Stimulated activated CD8-positive, alpha-beta memory T cell treated with anti-CD3 and anti-CD28 coated beads, Interleukin-15, amount 100 ng/mL, for 1 hour (primary cell): ENCODE measurements around the gene PAK4.
"Not testable (repeated sequence)": the region's sequence is repeated elsewhere in the genome, so short reads cannot be mapped to it uniquely, and the experiment has no call there.

Source experiments
- DNase-seq: peaks from one replicate; pipeline ENCODE4 v3.0.0-alpha.2; 2020; ENCODE audit warnings: low read depth

The PAK4 gene

GRCh38 chr19:39207293-39207836, 81.8 kb downstream of the PAK4 start:
- DNase-seq = no peak

GRCh38 chr19:39208175-39208795, 82.7 kb downstream of the PAK4 start:
- no peak for DNase-seq

- DNase-seq = no peak
Observed at GRCh38 chr19:39209196-39209595, 83.6 kb downstream of the PAK4 start.

GRCh38 chr19:39211731-39212374, 86.3 kb downstream of the PAK4 start:
- no peak for DNase-seq

- peak; percentile 39 for DNase-seq
Observed at GRCh38 chr19:39212375-39212742, 86.8 kb downstream of the PAK4 start.

GRCh38 chr19:39215323-39215722, 89.7 kb downstream of the PAK4 start:
- not testable (repeated sequence) for DNase-seq

GRCh38 chr19:39217094-39217493, 91.5 kb downstream of the PAK4 start:
- no peak for DNase-seq

GRCh38 chr19:39218230-39219007, 92.8 kb downstream of the PAK4 start:
- no peak for DNase-seq

- not testable (repeated sequence) for DNase-seq
Observed at GRCh38 chr19:39219108-39219507, 93.5 kb downstream of the PAK4 start.

GRCh38 chr19:39223703-39224279, 98.2 kb downstream of the PAK4 start:
- no peak for DNase-seq

- no peak for DNase-seq
Observed at GRCh38 chr19:39224910-39225309, 99.3 kb downstream of the PAK4 start.
